A549 (cell line): ENCODE data around the gene GALNTL6. TPM values are rescaled to one million over a fixed set of nuclear protein-coding genes. Genes with fewer than 3 reads are reported as not detected.
A peak's percentile ranks its signal among the peaks of the same experiment; 100 is the strongest.

Source experiments
- ATAC-seq, 2 experiments: fragments of 200-7000 bp in 1 of 2; fragments of >200 bp in 1 of 2; cut with Nextera tagmentation in 1 of 2; cut with Tn5 transposase in 1 of 2; 3 replicates each; pipeline versions ENCODE4 v1.8.0 to v1.9.1; 2018 to 2020; ENCODE audit warnings: mild to moderate bottlenecking in 1 of 2, moderate library complexity in 1 of 2
- CTCF ChIA-PET: fragments of 300-600 bp; sonication (Branson Sonifier 250); formaldehyde crosslinking; extraction: SDS; loops from one replicate; lab custom pipeline; 2021; ENCODE audit warnings: antibody characterized with exemption, inconsistent platforms; lab: Yijun Ruan, JAX
- POLR2A ChIA-PET: fragments of 350-600 bp; formaldehyde crosslinking; extraction: SDS; loops from one replicate; lab custom pipeline; 2021; ENCODE audit warnings: antibody characterized with exemption, inconsistent platforms; lab: Yijun Ruan, JAX
- DNase-seq, 2 experiments: peaks; one replicate each; pipeline versions ENCODE4 v3.0.0 to v3.0.0-alpha.2; 2011 to 2016; ENCODE audit warnings: low read depth in 1 of 2, low spot score in 1 of 2
- FAIRE-seq: peaks from 2 replicates; lab custom pipeline; 2011; peaks lifted over from hg19 to GRCh38; lab: Jason Lieb, UNC
- H3K27ac ChIP-seq, 2 experiments: fragments of >200 bp; sonication (Bioruptor Twin); formaldehyde crosslinking; 3 replicates each; pipeline ENCODE4 v1.5.1; 2016 to 2017
- H3K4me1 ChIP-seq: fragments of >200 bp; sonication (Bioruptor Twin); formaldehyde crosslinking; 3 replicates; pipeline ENCODE4 v1.6.1; 2016
- H3K4me2 ChIP-seq: fragments of >200 bp; sonication (Bioruptor Twin); formaldehyde crosslinking; 3 replicates; pipeline ENCODE4 v1.6.1; 2016
- H3K4me3 ChIP-seq: fragments of >200 bp; sonication (Bioruptor Twin); formaldehyde crosslinking; 3 replicates; pipeline ENCODE4 v1.5.1; 2016
- H3K9me3 ChIP-seq: fragments of >200 bp; sonication (Bioruptor Twin); formaldehyde crosslinking; 3 replicates; pipeline ENCODE4 v1.6.1; 2016
- CBX8 ChIP-seq: fragments of 200-600 bp; sonication (generic); IDR thresholded peaks from 2 replicates; pipeline ENCODE4 v1.6.1; 2016
- CEBPB ChIP-seq, 2 experiments: fragments of >200 bp in 1 of 2; sonication (Bioruptor Twin) in 1 of 2; formaldehyde crosslinking in 1 of 2; IDR thresholded peaks; 2 replicates each; pipeline ENCODE4 v1.6.1; 2012 to 2016
- EHF ChIP-seq: fragments of 250-450 bp; sonication (Bioruptor Pico); IDR thresholded peaks from 2 replicates; pipeline ENCODE4 v1.5.0; 2020; ENCODE audit warnings: mild to moderate bottlenecking
- EHMT2 ChIP-seq: fragments of 200-600 bp; sonication (generic); IDR thresholded peaks from 2 replicates; pipeline ENCODE4 v1.6.1; 2016; ENCODE audit warnings: antibody characterized with exemption, low read depth, mild to moderate bottlenecking, moderate library complexity
- GATA3 ChIP-seq: IDR thresholded peaks from 2 replicates; pipeline ENCODE4 v1.6.1; 2012; ENCODE audit warnings: borderline replicate concordance
- HDAC2 ChIP-seq: fragments of 200-600 bp; sonication (generic); IDR thresholded peaks from 2 replicates; pipeline ENCODE4 v1.6.1; 2016
- HOXA7 ChIP-seq: fragments of 250-450 bp; sonication (Bioruptor Pico); IDR thresholded peaks from 2 replicates; pipeline ENCODE4 v1.5.0; 2020; ENCODE audit warnings: mild to moderate bottlenecking, moderate library complexity
- HOXB13 ChIP-seq: fragments of 250-450 bp; sonication (Bioruptor Pico); IDR thresholded peaks from 2 replicates; pipeline ENCODE4 v1.5.0; 2020; ENCODE audit warnings: low read depth, mild to moderate bottlenecking, moderate library complexity
- MYC ChIP-seq: IDR thresholded peaks from 2 replicates; pipeline ENCODE4 v1.6.1; 2012; ENCODE audit warnings: mild to moderate bottlenecking, inconsistent platforms, low read length, improper control_type of control experiment, borderline replicate concordance
- NFE2L2 ChIP-seq: fragments of 150-350 bp; conservative IDR thresholded peaks from 2 replicates; pipeline ENCODE4 v1.6.1; 2014; ENCODE audit warnings: low read length
- NR3C1 ChIP-seq: fragments of >200 bp; sonication (Bioruptor Twin); formaldehyde crosslinking; IDR thresholded peaks from 3 replicates; pipeline ENCODE4 v1.6.1; 2017
- PHF8 ChIP-seq: fragments of 200-600 bp; sonication (generic); IDR thresholded peaks from 2 replicates; pipeline ENCODE4 v1.6.1; 2016; ENCODE audit warnings: low read depth, mild to moderate bottlenecking, antibody characterized with exemption, moderate library complexity, borderline replicate concordance
- POLR2A ChIP-seq: IDR thresholded peaks from 2 replicates; pipeline ENCODE4 v1.6.1; 2012; ENCODE audit warnings: mild to moderate bottlenecking, low read length
- RFX5 ChIP-seq: fragments of 450-650 bp; IDR thresholded peaks from 2 replicates; pipeline ENCODE4 v1.7.1; 2014; ENCODE audit warnings: antibody characterized with exemption, mild to moderate bottlenecking, moderate library complexity
- RNF2 ChIP-seq: fragments of 200-600 bp; sonication (generic); IDR thresholded peaks from 2 replicates; pipeline ENCODE4 v1.6.1; 2016; ENCODE audit warnings: low read depth, mild to moderate bottlenecking, antibody characterized with exemption, moderate library complexity, borderline replicate concordance
- SREBF2 ChIP-seq: fragments of 450-650 bp; IDR thresholded peaks from 2 replicates; pipeline ENCODE4 v1.6.1; 2014; ENCODE audit warnings: mild to moderate bottlenecking, moderate library complexity
- TP53 ChIP-seq: fragments of 250-450 bp; sonication (Bioruptor Pico); IDR thresholded peaks from 2 replicates; pipeline ENCODE4 v1.5.0; 2021; ENCODE audit warnings: mild to moderate bottlenecking, moderate library complexity
- ZC3H11A ChIP-seq: fragments of 450-650 bp; IDR thresholded peaks from 2 replicates; pipeline ENCODE4 v1.6.1; 2014; ENCODE audit warnings: antibody characterized with exemption, mild to moderate bottlenecking
- ZNF302 ChIP-seq: fragments of 250-450 bp; sonication (Bioruptor Pico); IDR thresholded peaks from 2 replicates; pipeline ENCODE4 v1.9.0; 2021; ENCODE audit warnings: inconsistent platforms, mild to moderate bottlenecking, moderate library complexity
- ZSCAN20 ChIP-seq: fragments of 250-450 bp; sonication (Bioruptor Pico); IDR thresholded peaks from 2 replicates; pipeline ENCODE4 v1.8.0; 2022; ENCODE audit warnings: mild to moderate bottlenecking, moderate library complexity
- WGBS: methylation state at CpG from one replicate; pipeline ENCODE4 v1.1.6; 2017; ENCODE audit errors: missing lambda C conversion rate; 5-methylcytosine and 5-hydroxymethylcytosine counted together
- polyA plus RNA-seq, 4 experiments: library from polyadenylated mRNA; depleted of rRNA in 3 of 4; stranded (reverse); fragments of >200 nt; fragmentation: RNase III in 1 of 4; extraction: RNeasy Plus Mini Kit Qiagen cat#74134 plus additional on column Dnase treatment in 1 of 4; gene quantifications; 2 replicates in 3 of 4; 3 replicates in 1 of 4; pipeline ENCODE4 v1.2.3, GENCODE V29; 2011 to 2017
- TF ChIP-seq, protein P1 (sequence below): fragments of 250-450 bp; sonication (Bioruptor Pico); IDR thresholded peaks from 2 replicates; pipeline ENCODE4 v1.5.0; 2021; ENCODE audit warnings: mild to moderate bottlenecking, moderate library complexity, borderline replicate concordance
- TF ChIP-seq, protein P2 (sequence below): fragments of >200 bp; sonication (Bioruptor Twin); formaldehyde crosslinking; IDR thresholded peaks from 3 replicates; pipeline ENCODE4 v1.5.1; 2016
- TF ChIP-seq, protein P3 (sequence below): IDR thresholded peaks from 2 replicates; pipeline ENCODE4 v1.6.1; 2012; ENCODE audit warnings: low read depth, borderline replicate concordance

Gene GALNTL6
- polyA plus RNA-seq, 2 of the 4 experiments (the other 2 are of a cell fraction): 0.06 to 0.49 TPM

DNA sequence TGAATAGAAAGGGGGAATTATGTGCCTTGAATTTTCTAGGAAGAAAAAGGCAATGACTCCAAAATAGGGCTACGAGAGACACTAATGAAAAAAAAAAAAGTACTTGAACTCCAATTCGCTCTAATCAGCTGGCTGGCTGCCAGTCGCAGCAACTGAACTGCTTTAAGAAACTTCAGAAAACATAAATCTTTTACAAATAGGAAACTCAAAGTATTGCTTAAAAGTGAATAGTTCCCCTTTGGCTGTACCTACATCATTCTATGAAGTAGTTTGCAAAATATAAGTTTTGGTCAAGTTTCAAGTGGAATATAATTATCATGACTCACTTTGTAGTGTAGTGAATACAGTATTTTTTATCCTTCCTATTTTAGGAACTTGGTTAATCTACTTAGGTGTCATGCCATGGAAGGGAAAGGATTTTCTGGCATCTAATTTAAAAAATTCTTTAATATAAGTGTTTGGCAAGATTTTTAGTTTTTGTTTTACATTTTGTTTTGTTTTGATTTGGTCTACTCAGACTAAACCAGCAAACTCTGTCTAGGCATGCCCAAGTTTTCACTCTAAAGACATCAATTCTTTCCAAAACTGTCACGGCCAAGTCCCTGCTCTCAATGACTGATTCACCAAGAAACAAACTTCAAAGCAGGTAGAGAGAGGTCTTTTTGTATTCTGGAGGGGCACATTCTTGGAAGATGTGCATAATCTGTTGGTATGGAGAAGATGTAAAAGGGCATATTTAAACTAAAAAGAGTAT is 973.0 kb downstream of the GALNTL6 start:
- FAIRE-seq (no peak), DNase-seq (no peak), ATAC-seq (no peak)
- H3K4me2 ChIP-seq: peak overlapping the region; percentile 12; the same call in 1 of the 3 replicates
- H3K4me1 ChIP-seq: peaks cover 14% of the 10 kb centered on the region; the same call in 1 of the 3 replicates
- POLR2A ChIA-PET: no interaction called here
- TF ChIP-seq EHMT2 (no peak), RNF2 (no peak), HDAC2 (no peak), ZSCAN20 (no peak), MYC (no peak), EHF (CRISPR knock-in tag) (no peak), HOXA7 (CRISPR knock-in tag) (no peak), ZNF302 (CRISPR knock-in tag) (no peak), NFE2L2 (no peak)
- TF ChIP-seq, protein P1, sequence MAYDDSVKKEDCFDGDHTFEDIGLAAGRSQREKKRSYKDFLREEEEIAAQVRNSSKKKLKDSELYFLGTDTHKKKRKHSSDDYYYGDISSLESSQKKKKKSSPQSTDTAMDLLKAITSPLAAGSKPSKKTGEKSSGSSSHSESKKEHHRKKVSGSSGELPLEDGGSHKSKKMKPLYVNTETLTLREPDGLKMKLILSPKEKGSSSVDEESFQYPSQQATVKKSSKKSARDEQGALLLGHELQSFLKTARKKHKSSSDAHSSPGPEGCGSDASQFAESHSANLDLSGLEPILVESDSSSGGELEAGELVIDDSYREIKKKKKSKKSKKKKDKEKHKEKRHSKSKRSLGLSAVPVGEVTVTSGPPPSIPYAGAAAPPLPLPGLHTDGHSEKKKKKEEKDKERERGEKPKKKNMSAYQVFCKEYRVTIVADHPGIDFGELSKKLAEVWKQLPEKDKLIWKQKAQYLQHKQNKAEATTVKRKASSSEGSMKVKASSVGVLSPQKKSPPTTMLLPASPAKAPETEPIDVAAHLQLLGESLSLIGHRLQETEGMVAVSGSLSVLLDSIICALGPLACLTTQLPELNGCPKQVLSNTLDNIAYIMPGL (CRISPR knock-in tag): no peak
- CTCF ChIA-PET: no interaction called here
- 77% methylated on average over 4 of the region's 4 CpGs for WGBS
- H3K9me3 ChIP-seq: no peaks in the 10 kb centered on the region
- no peak overlapping the region for H3K4me3 ChIP-seq
- H3K27ac ChIP-seq: no peak overlapping the region

DNA sequence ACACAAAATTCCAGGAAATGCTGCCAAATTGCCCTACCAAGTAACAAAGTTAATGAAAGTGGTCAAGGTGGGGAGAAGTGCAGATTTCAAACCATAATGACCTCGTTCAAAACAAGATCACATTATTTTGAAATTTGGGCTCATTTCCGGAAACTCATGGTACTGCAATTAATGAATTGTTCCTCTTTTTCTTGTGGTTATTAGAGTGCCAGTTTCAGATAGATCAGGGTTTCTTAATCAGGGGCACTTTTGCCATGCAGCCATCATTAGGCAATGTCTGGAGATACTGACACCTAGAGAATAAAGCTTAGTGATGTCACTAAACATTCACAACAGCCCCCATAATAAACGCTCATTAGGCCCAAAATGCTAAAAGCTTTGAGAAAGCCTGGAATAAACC is 973.9 kb downstream of the GALNTL6 start:
- DNase-seq (no peak), FAIRE-seq (no peak), ATAC-seq (no peak)
- no peak overlapping the region for H3K4me3 ChIP-seq
- POLR2A ChIA-PET: no interaction called here
- H3K4me1 ChIP-seq: peaks cover 14% of the 10 kb centered on the region; the same call in 1 of the 3 replicates
- H3K9me3 ChIP-seq: no peaks in the 10 kb centered on the region
- H3K27ac ChIP-seq: no peak overlapping the region
- H3K4me2 ChIP-seq: no peak overlapping the region
- CTCF ChIA-PET: no interaction called here
- WGBS: 74% methylated on average over 3 of the region's 3 CpGs
- TF ChIP-seq CBX8 (no peak), HOXB13 (no peak), POLR2A (no peak), GATA3 (no peak), RFX5 (no peak), ZNF302 (CRISPR knock-in tag) (no peak), CEBPB (IDR thresholded peaks at IDR 0.05) (no peak), SREBF2 (no peak)
- TF ChIP-seq, protein P2, sequence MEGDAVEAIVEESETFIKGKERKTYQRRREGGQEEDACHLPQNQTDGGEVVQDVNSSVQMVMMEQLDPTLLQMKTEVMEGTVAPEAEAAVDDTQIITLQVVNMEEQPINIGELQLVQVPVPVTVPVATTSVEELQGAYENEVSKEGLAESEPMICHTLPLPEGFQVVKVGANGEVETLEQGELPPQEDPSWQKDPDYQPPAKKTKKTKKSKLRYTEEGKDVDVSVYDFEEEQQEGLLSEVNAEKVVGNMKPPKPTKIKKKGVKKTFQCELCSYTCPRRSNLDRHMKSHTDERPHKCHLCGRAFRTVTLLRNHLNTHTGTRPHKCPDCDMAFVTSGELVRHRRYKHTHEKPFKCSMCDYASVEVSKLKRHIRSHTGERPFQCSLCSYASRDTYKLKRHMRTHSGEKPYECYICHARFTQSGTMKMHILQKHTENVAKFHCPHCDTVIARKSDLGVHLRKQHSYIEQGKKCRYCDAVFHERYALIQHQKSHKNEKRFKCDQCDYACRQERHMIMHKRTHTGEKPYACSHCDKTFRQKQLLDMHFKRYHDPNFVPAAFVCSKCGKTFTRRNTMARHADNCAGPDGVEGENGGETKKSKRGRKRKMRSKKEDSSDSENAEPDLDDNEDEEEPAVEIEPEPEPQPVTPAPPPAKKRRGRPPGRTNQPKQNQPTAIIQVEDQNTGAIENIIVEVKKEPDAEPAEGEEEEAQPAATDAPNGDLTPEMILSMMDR: no peak
- TF ChIP-seq, protein P3, sequence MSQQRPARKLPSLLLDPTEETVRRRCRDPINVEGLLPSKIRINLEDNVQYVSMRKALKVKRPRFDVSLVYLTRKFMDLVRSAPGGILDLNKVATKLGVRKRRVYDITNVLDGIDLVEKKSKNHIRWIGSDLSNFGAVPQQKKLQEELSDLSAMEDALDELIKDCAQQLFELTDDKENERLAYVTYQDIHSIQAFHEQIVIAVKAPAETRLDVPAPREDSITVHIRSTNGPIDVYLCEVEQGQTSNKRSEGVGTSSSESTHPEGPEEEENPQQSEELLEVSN: no peak

DNA sequence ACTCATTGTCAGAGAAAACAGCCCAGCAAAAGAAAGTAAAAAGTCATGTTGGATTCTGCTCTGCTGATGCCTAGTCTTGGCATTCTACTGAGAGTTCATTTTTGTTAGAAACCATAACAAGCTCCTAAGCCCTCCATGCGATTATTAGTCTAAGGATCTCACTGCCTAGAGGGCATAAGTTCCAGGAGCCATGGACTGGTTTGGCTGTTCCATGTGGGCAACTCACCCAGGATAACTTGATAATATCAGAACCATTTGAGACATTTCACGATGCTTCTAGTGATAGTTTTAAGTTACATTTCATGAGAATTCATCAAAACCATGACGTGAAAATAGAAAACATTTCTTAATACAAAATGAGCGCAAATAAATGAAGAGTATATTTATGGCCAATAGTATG is 978.6 kb downstream of the GALNTL6 start:
- Histone ChIP-seq H3K4me3 (no peak overlapping the region), H3K4me2 (no peak overlapping the region), H3K27ac (no peak overlapping the region), H3K9me3 (no peaks in the 10 kb centered on the region), H3K4me1 (no peaks in the 10 kb centered on the region)
- ChIA-PET CTCF (no interaction called here), POLR2A (no interaction called here)
- FAIRE-seq: no peak
- 88% methylated on average over 4 of the region's 4 CpGs for WGBS
- no peak for ATAC-seq
- TF ChIP-seq ZNF302 (CRISPR knock-in tag) (no peak), PHF8 (no peak), NR3C1 (no peak), ZC3H11A (no peak), TP53 (CRISPR knock-in tag) (no peak)
- DNase-seq: no peak
